Smooth muscle cell (in vitro differentiated cells): ENCODE measurements around the gene GLIS2. TPM values are rescaled to one million over a fixed set of nuclear protein-coding genes. Genes with fewer than 3 reads are reported as not detected.

Experiments used
- DNase-seq: peaks from one replicate; lab custom pipeline; 2025; ENCODE audit not compliant: unreplicated experiment; lab: John Stamatoyannopoulos, UW
- H2AFZ ChIP-seq: fragments of 200-600 bp; sonication (generic); 2 replicates; pipeline ENCODE4 v1.6.0; 2016; ENCODE audit warnings: antibody characterized with exemption, low read depth, mild to moderate bottlenecking
- H3F3A ChIP-seq: fragments of 200-600 bp; sonication (generic); 2 replicates; pipeline ENCODE4 v1.6.0; 2017; ENCODE audit warnings: antibody characterized with exemption, low read depth
- H3K27ac ChIP-seq: fragments of 200-600 bp; sonication (generic); 2 replicates; pipeline ENCODE4 v1.5.1; 2016; ENCODE audit warnings: low read depth, mild to moderate bottlenecking
- H3K27me3 ChIP-seq: fragments of 200-600 bp; sonication (generic); 2 replicates; pipeline ENCODE4 v1.6.1; 2016; ENCODE audit warnings: low read depth, mild to moderate bottlenecking
- H3K36me3 ChIP-seq: fragments of 200-600 bp; sonication (generic); 2 replicates; pipeline ENCODE4 v1.5.1; 2016; ENCODE audit warnings: low read depth
- H3K4me1 ChIP-seq: fragments of 200-600 bp; sonication (generic); 2 replicates; pipeline ENCODE4 v1.5.1; 2016; ENCODE audit warnings: low read depth
- H3K4me2 ChIP-seq: fragments of 200-600 bp; sonication (generic); 2 replicates; pipeline ENCODE4 v1.6.0; 2016; ENCODE audit warnings: mild to moderate bottlenecking
- H3K4me3 ChIP-seq: fragments of 200-600 bp; sonication (generic); 2 replicates; pipeline ENCODE4 v1.5.1; 2016; ENCODE audit warnings: mild to moderate bottlenecking
- H3K79me2 ChIP-seq: fragments of 200-600 bp; sonication (generic); 2 replicates; pipeline ENCODE4 v1.6.0; 2016; ENCODE audit warnings: low read depth, mild to moderate bottlenecking
- H3K9ac ChIP-seq: fragments of 200-600 bp; sonication (generic); 2 replicates; pipeline ENCODE4 v1.6.0; 2016; ENCODE audit warnings: low read depth
- H3K9me3 ChIP-seq: fragments of 200-600 bp; sonication (generic); replicated peaks from 2 replicates; pipeline ENCODE4 v1.5.1; 2016; ENCODE audit warnings: low read depth
- H4K20me1 ChIP-seq: fragments of 200-600 bp; sonication (generic); 2 replicates; pipeline ENCODE4 v1.6.0; 2016; ENCODE audit warnings: low read depth
- CTCF ChIP-seq: fragments of 200-600 bp; sonication (generic); IDR thresholded peaks from 2 replicates; pipeline ENCODE4 v1.5.1; 2017; ENCODE audit warnings: borderline replicate concordance, mild to moderate bottlenecking, antibody characterized with exemption; ENCODE audit not compliant: insufficient read depth, poor library complexity, severe bottlenecking
- WGBS: methylation state at CpG from one replicate; pipeline ENCODE4 v1.1.7; 2016; ENCODE audit warnings: low lambda C conversion rate; 5-methylcytosine and 5-hydroxymethylcytosine counted together
- polyA plus RNA-seq: library from polyadenylated mRNA; unstranded; fragments of >200 nt; fragmentation: Nextera tagmentation; extraction: Ambion mirVana; gene quantifications from 2 replicates; pipeline ENCODE4 v1.2.1, GENCODE V29; 2016
- total RNA-seq: library from RNA; depleted of rRNA; stranded (reverse); fragments of >200 nt; gene quantifications from 2 replicates; pipeline ENCODE4 v1.2.3, GENCODE V29; 2014

GLIS2 gene
- total and polyA plus RNA-seq, 2 experiments from 2014 or later: 2.8 to 9.2 TPM

DNA sequence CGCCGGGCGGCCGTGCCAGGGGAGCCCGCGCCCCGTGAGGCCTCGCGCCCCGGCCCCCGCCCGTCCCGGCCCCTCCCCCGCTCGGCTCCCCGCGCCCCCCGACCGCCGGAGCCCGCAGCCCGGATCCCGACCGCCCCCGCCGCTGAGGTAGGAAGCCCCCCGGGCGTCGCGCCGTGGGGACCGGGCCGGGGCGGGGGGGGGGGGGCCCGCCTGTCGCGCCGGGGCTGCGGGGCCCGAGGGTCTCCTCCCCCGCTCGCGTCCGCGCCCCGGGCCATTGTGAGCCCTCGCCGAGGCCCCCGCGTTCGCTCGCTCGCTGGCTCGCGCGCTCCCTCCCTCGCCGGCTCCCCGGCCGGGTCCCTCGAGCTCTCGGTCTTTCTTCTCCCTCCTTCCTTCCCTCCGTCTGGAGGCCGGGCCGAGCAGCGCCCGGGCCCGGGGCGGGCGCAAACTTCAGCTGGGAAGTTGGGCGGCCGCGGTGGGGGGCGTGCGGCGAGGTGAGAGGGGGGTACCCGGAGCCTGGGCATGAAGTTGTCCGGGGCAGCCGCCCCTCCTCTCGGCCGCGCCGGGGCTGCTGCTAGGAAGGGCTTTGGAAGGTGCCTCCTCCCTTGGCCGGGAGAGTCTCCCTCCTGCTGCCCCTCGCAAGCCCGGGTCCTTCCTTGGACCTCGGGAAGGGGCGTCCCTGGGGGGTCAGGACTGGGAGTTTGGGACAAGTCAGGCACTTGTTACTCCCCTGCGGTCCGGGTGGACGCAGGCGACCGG, 419 bp downstream of the GLIS2 start:
- peak overlapping the region; percentile 63 for H3K27ac ChIP-seq
- DNase-seq: peak; percentile 41
- H3K4me1 ChIP-seq: peaks cover 47% of the 10 kb centered on the region
- no peaks in the 10 kb centered on the region for H3K36me3 ChIP-seq
- peak overlapping the region; percentile 71 for H3K9ac ChIP-seq
- H3K27me3 ChIP-seq: no peaks in the 10 kb centered on the region
- H2AFZ ChIP-seq: no peak overlapping the region
- no peaks in the 10 kb centered on the region for H3F3A ChIP-seq
- peak overlapping the region; percentile 90 for H3K4me3 ChIP-seq
- H3K9me3 ChIP-seq: no peaks in the 10 kb centered on the region
- H4K20me1 ChIP-seq: peaks cover 46% of the 10 kb centered on the region
- H3K4me2 ChIP-seq: peak overlapping the region; percentile 96
- H3K79me2 ChIP-seq: peaks cover 51% of the 10 kb centered on the region
- TF ChIP-seq CTCF: no peak
- 2% methylated on average over 28 of the region's 93 CpGs for WGBS

DNA sequence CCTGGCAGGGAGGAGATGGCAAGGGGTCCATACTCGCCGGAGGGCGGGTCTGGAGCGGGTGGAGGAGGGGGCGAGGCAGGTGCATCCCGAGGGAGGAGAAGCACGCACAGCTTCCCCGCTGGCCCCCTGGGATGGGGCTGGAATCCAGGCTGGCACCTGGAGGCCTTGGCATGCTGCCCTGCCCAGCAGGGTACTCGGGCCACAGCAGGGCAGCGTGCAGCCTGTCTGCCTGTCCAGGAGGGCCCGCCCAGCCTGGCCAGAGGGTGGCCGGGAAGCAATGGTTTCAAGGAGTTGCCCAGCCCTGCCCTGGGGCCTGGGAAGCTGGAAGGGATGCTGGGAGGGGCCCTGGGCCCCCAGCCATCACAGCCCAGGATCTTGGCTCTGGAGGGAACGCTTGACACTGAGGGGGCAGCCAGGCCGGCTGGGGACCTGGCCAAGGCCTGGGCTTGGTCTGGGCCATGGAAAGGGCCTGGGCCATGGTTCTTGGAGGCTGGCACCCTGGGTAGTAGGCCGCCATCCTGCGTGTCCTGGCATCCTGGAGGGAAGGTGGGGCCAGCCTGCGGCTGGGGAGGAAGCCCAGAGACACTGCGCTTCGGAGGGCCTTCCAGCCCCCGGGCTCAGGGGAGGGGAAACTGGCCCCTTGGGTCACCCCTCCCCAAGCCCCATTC, 1.1 kb downstream of the GLIS2 start:
- peak overlapping the region; percentile 71 for H3K9ac ChIP-seq
- TF ChIP-seq CTCF: no peak
- peak overlapping the region; percentile 96 for H3K4me2 ChIP-seq
- no peaks in the 10 kb centered on the region for H3K36me3 ChIP-seq
- peaks cover 50% of the 10 kb centered on the region for H4K20me1 ChIP-seq
- DNase-seq: no peak
- WGBS: 25% methylated on average over 17 of the region's 20 CpGs
- H3F3A ChIP-seq: no peaks in the 10 kb centered on the region
- no peaks in the 10 kb centered on the region for H3K9me3 ChIP-seq
- peaks cover 47% of the 10 kb centered on the region for H3K4me1 ChIP-seq
- no peak overlapping the region for H2AFZ ChIP-seq
- peak overlapping the region; percentile 63 for H3K27ac ChIP-seq
- H3K27me3 ChIP-seq: no peaks in the 10 kb centered on the region
- H3K79me2 ChIP-seq: peaks cover 58% of the 10 kb centered on the region
- peak overlapping the region; percentile 90 for H3K4me3 ChIP-seq

GRCh38 chr16:4317532-4318450, 1.9 kb downstream of the GLIS2 start:
- Histone ChIP-seq H3K4me1 (peaks cover 47% of the 10 kb centered on the region), H4K20me1 (peaks cover 58% of the 10 kb centered on the region), H3K36me3 (no peaks in the 10 kb centered on the region), H3K27ac (peak overlapping the region; percentile 63), H3K9me3 (no peaks in the 10 kb centered on the region), H3K27me3 (no peaks in the 10 kb centered on the region), H3K79me2 (peaks cover 66% of the 10 kb centered on the region), H3K4me2 (peak overlapping the region; percentile 96), H2AFZ (no peak overlapping the region), H3K9ac (no peak overlapping the region), H3F3A (no peaks in the 10 kb centered on the region), H3K4me3 (peak overlapping the region; percentile 90)
- TF ChIP-seq CTCF: no peak
- 68% methylated on average over 10 of the region's 12 CpGs for WGBS
- no peak for DNase-seq
